ENCODE data around the gene RIPPLY1. TPM values are rescaled to one million over a fixed set of nuclear protein-coding genes. Genes with fewer than 3 reads are reported as not detected.

RIPPLY1 gene
- total and polyA plus RNA-seq, 2 donors (not counting 1 experiment from before 2014, with no cell fraction given) = not detected

- DNase-seq (ENCODE audit: low read depth in 2 of 2) = no peak
- Histone ChIP-seq H3K79me2 (ENCODE audit: control insufficient read depth, insufficient read depth, low read length) (no peaks in the 10 kb centered on the region), H3K4me2 (ENCODE audit: extremely low read depth, insufficient read depth, low read length) (no peak overlapping the region), H3K27ac (ENCODE audit: insufficient read depth, low read length) (no peak overlapping the region), H3K4me3 (replicated peaks in 1 of 4; ENCODE audit: control extremely low read depth in 1 of 4, insufficient read depth in 1 of 4, low read depth in 3 of 4, low read length in 4 of 4) (no peak overlapping the region), H3K9ac (ENCODE audit: insufficient read depth, low read length) (no peak overlapping the region), H2AFZ (ENCODE audit: low read length) (no peak overlapping the region), H3K9me3 (ENCODE audit: control insufficient read depth, insufficient read depth, low read depth, low read length) (no peaks in the 10 kb centered on the region), H3K36me3 (ENCODE audit: control insufficient read depth, insufficient read depth, low read length) (no peaks in the 10 kb centered on the region), H3K4me1 (ENCODE audit: control insufficient read depth, extremely low read depth, insufficient read depth, low read length) (no peaks in the 10 kb centered on the region), H3K27me3 (ENCODE audit: control insufficient read depth, insufficient read depth, low read length) (no peaks in the 10 kb centered on the region), H4K20me1 (ENCODE audit: control insufficient read depth, extremely low read depth, insufficient read depth, low read length) (no peaks in the 10 kb centered on the region)
- no peak for TF ChIP-seq CTCF (conservative IDR thresholded peaks at IDR 0.05 in 1 of 2, IDR thresholded peaks at IDR 0.05 in 1 of 2; ENCODE audit: low read depth in 1 of 2, low read length in 2 of 2)
- no peak for TF ChIP-seq EZH2 (IDR thresholded peaks at IDR 0.05; ENCODE audit: low read length, missing control alignments)
These were observed 48.1 kb upstream of the RIPPLY1 start for GRCh38 chrX:106951230-106951629.

- H3K9ac ChIP-seq (ENCODE audit: insufficient read depth, low read length) = no peak overlapping the region
- H3K4me1 ChIP-seq (ENCODE audit: control insufficient read depth, extremely low read depth, insufficient read depth, low read length) = no peaks in the 10 kb centered on the region
- H3K4me3 ChIP-seq (replicated peaks in 1 of 4; ENCODE audit: control extremely low read depth in 1 of 4, insufficient read depth in 1 of 4, low read depth in 3 of 4, low read length in 4 of 4) = no peak overlapping the region
- no peak overlapping the region for H2AFZ ChIP-seq (ENCODE audit: low read length)
- H3K79me2 ChIP-seq (ENCODE audit: control insufficient read depth, insufficient read depth, low read length) = no peaks in the 10 kb centered on the region
- H3K36me3 ChIP-seq (ENCODE audit: control insufficient read depth, insufficient read depth, low read length) = no peaks in the 10 kb centered on the region
- DNase-seq (ENCODE audit: low read depth in 2 of 2) = no peak
- no peaks in the 10 kb centered on the region for H4K20me1 ChIP-seq (ENCODE audit: control insufficient read depth, extremely low read depth, insufficient read depth, low read length)
- no peak overlapping the region for H3K27ac ChIP-seq (ENCODE audit: insufficient read depth, low read length)
- H3K4me2 ChIP-seq (ENCODE audit: extremely low read depth, insufficient read depth, low read length) = no peak overlapping the region
- no peaks in the 10 kb centered on the region for H3K27me3 ChIP-seq (ENCODE audit: control insufficient read depth, insufficient read depth, low read length)
- TF ChIP-seq CTCF (conservative IDR thresholded peaks at IDR 0.05 in 1 of 2, IDR thresholded peaks at IDR 0.05 in 1 of 2; ENCODE audit: low read depth in 1 of 2, low read length in 2 of 2) = no peak
- TF ChIP-seq EZH2 (IDR thresholded peaks at IDR 0.05; ENCODE audit: low read length, missing control alignments) = no peak
- H3K9me3 ChIP-seq (ENCODE audit: control insufficient read depth, insufficient read depth, low read depth, low read length) = no peaks in the 10 kb centered on the region
These were observed 47.2 kb upstream of the RIPPLY1 start for GRCh38 chrX:106950381-106950780.

- Histone ChIP-seq H3K4me3 (replicated peaks in 1 of 4; ENCODE audit: control extremely low read depth in 1 of 4, insufficient read depth in 1 of 4, low read depth in 3 of 4, low read length in 4 of 4) (no peak overlapping the region), H3K9me3 (ENCODE audit: control insufficient read depth, insufficient read depth, low read depth, low read length) (no peaks in the 10 kb centered on the region), H3K4me2 (ENCODE audit: extremely low read depth, insufficient read depth, low read length) (no peak overlapping the region), H2AFZ (ENCODE audit: low read length) (no peak overlapping the region), H3K79me2 (ENCODE audit: control insufficient read depth, insufficient read depth, low read length) (no peaks in the 10 kb centered on the region), H3K4me1 (ENCODE audit: control insufficient read depth, extremely low read depth, insufficient read depth, low read length) (no peaks in the 10 kb centered on the region), H3K27me3 (ENCODE audit: control insufficient read depth, insufficient read depth, low read length) (no peaks in the 10 kb centered on the region), H3K36me3 (ENCODE audit: control insufficient read depth, insufficient read depth, low read length) (no peaks in the 10 kb centered on the region), H3K9ac (ENCODE audit: insufficient read depth, low read length) (no peak overlapping the region), H3K27ac (ENCODE audit: insufficient read depth, low read length) (no peak overlapping the region), H4K20me1 (ENCODE audit: control insufficient read depth, extremely low read depth, insufficient read depth, low read length) (no peaks in the 10 kb centered on the region)
- DNase-seq (ENCODE audit: low read depth in 2 of 2) = no peak
- TF ChIP-seq CTCF (conservative IDR thresholded peaks at IDR 0.05 in 1 of 2, IDR thresholded peaks at IDR 0.05 in 1 of 2; ENCODE audit: low read depth in 1 of 2, low read length in 2 of 2) (no peak), EZH2 (IDR thresholded peaks at IDR 0.05; ENCODE audit: low read length, missing control alignments) (no peak)
These were observed 46.2 kb upstream of the RIPPLY1 start for GRCh38 chrX:106949366-106949765.

All from fibroblast of lung (primary cell).